ENCODE data around the gene SLC25A53. TPM values are rescaled to one million over a fixed set of nuclear protein-coding genes. Genes with fewer than 3 reads are reported as not detected.

SLC25A53 gene
- total RNA-seq, 1 donor from 2014 or later, result 5.2 TPM

DNA sequence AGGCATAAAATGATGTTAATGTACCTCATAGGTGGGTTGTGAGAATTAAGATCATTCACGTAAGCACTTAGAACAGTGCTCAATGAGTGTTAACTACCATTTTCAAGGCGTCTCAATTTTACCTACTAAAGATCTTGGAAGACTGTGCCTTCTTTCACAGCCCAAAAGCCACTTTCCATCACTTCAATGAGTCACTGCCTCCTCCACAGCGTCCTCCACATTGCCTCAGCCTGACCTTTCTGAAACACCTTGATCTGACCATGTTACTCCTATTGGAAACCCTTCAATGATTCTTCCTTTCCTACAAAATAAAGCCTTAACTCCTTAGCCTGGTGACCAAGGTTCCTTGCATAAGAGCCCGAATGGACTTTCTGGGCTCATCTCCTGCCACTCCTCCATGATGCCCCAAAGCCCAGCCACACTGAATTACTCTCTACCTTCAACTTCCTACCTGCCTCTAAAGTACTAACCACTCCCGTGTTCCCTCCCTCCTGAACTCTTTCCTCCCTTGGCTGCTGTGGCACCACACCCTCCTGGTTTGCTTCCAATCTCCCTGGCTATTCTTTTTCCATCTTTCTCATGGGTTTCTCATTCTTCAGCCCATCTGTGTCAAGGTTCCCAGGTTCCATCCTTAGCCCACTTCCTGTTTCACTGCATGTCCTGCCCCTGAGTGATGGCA, 22.1 kb downstream of the SLC25A53 start:
- no peak overlapping the region for H3K4me3 ChIP-seq (ENCODE audit: low read depth, low read length)
- DNase-seq (ENCODE audit: low read depth), result no peak
- TF ChIP-seq, protein P1, sequence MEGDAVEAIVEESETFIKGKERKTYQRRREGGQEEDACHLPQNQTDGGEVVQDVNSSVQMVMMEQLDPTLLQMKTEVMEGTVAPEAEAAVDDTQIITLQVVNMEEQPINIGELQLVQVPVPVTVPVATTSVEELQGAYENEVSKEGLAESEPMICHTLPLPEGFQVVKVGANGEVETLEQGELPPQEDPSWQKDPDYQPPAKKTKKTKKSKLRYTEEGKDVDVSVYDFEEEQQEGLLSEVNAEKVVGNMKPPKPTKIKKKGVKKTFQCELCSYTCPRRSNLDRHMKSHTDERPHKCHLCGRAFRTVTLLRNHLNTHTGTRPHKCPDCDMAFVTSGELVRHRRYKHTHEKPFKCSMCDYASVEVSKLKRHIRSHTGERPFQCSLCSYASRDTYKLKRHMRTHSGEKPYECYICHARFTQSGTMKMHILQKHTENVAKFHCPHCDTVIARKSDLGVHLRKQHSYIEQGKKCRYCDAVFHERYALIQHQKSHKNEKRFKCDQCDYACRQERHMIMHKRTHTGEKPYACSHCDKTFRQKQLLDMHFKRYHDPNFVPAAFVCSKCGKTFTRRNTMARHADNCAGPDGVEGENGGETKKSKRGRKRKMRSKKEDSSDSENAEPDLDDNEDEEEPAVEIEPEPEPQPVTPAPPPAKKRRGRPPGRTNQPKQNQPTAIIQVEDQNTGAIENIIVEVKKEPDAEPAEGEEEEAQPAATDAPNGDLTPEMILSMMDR (conservative IDR thresholded peaks at IDR 0.05; ENCODE audit: low read depth, low read length), result no peak

DNA sequence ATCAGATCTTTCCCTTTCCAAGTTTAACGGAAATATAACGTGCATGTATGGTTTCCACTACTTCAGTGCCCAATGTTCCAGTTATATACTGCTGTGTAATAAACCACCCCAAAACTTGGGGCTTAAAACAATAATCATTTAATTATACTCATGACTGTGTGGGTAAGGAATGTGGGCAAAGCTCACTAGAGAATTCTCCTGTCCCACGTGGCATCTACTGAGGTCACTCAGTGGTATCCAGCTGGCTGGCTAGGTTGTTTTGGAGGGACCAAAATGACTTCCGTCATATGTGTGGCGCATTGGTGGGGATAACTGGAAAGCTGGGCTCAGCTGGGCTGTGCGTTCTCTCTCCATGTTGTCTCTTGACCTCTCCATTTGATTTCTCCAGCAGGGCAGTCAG, 26.0 kb downstream of the SLC25A53 start:
- no peak overlapping the region for H3K4me3 ChIP-seq (ENCODE audit: low read depth, low read length)
- TF ChIP-seq, protein P1 (conservative IDR thresholded peaks at IDR 0.05; ENCODE audit: low read depth, low read length), result no peak
- DNase-seq (ENCODE audit: low read depth), result no peak

DNA sequence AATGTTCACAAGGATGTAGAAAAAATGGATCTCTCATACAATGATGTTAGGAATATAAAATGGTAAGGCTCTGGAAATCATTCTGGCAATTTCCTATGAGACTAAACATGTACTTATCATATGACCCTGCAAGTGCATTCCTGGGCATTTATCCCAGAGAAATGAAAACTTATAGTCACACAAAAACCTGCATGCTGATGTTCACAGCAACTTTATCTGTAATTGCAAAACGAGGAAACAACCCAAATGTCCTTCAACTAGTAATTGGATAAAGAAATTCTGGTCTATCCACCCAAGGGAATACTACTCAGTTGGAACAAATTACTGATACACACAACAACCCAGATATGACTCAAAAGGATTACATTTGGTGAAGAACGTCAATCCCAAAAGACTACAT, 30.0 kb downstream of the SLC25A53 start:
- TF ChIP-seq, protein P1 (conservative IDR thresholded peaks at IDR 0.05; ENCODE audit: low read depth, low read length), result no peak
- no peak overlapping the region for H3K4me3 ChIP-seq (ENCODE audit: low read depth, low read length)
- DNase-seq (ENCODE audit: low read depth), result no peak

DNA sequence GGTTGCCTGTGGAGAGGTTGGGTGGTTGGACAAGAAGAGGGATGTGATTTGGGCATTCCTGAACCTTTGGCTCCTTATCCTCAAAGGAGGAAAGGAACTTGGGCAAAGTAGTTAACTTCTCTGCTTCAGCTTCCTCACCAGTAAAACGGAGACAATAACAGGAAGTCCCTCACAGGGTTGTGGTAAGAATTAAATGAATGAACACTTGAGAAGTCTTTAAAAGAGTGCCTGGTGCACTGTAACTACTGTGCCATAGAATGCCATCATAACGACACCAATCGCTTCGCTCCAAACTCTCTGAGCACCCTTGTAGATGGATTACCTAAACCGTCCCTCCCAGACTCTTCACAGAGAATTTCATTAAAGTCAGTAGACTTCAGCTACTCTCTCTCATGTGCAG, 34.0 kb downstream of the SLC25A53 start:
- no peak for DNase-seq (ENCODE audit: low read depth)
- TF ChIP-seq, protein P1 (conservative IDR thresholded peaks at IDR 0.05; ENCODE audit: low read depth, low read length), result no peak
- H3K4me3 ChIP-seq (ENCODE audit: low read depth, low read length), result no peak overlapping the region

DNA sequence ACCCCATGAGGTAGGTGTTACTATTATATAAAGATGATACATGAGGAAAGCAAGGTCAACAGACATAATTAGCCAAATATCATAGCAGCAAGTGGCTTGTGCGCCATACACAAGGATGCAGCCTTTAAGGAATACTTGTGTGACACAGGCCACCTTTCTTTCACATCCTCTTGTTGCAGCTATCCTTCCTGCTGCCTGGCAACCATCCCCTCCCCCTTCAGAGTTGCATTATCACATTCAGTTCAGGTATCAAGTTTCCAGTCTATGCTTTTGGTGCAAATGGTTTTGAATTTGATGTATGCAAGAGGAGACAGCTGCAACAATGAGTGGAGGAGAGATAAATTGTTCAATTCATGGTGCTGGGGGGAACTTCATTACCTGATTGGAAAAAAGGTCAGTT, 38.0 kb downstream of the SLC25A53 start:
- no peak overlapping the region for H3K4me3 ChIP-seq (ENCODE audit: low read depth, low read length)
- no peak for DNase-seq (ENCODE audit: low read depth)
- TF ChIP-seq, protein P1 (conservative IDR thresholded peaks at IDR 0.05; ENCODE audit: low read depth, low read length), result no peak

DNA sequence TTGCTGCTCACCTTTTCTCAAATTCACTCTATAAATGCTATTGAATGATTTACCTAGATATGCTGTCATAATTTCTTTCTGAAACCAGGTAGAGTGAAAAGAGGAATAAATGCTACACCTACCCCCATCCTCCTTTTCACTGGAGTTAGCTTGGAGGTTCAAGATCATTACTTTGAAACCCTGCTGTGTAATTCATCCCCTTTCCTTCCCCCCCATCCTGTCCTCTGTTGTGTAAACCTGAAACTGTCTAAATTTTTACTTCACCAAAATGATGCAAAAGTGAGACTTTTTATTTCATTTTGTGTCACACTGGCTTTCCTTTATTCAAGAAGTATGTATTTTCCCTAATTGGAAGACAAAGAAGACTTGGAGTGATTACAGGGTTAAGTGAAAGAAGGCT, 39.0 kb downstream of the SLC25A53 start:
- TF ChIP-seq, protein P1 (conservative IDR thresholded peaks at IDR 0.05; ENCODE audit: low read depth, low read length), result no peak
- H3K4me3 ChIP-seq (ENCODE audit: low read depth, low read length), result no peak overlapping the region
- DNase-seq (ENCODE audit: low read depth), result no peak
